Omental fat pad (tissue), 4 donors: ENCODE results near the gene CD74. TPM values are rescaled to one million over a fixed set of nuclear protein-coding genes. Genes with fewer than 3 reads are reported as not detected.

Source experiments
- ATAC-seq: fragments of 150-250 bp; one replicate; pipeline ENCODE4 v1.9.1; 2016; ENCODE audit warnings: mild to moderate bottlenecking, moderate library complexity; ENCODE audit not compliant: low FRiP score
- DNase-seq: peaks from one replicate; pipeline ENCODE4 v3.0.0-alpha.2; 2019; ENCODE audit warnings: low spot score
- CTCF ChIP-seq, 3 donors: fragments of 450-650 bp; IDR thresholded peaks; one replicate each; pipeline ENCODE4 v1.5.1; 2016 to 2017; ENCODE audit warnings: antibody characterized with exemption in 3 of 3, mild to moderate bottlenecking in 3 of 3, moderate library complexity in 2 of 3
- total RNA-seq, 4 donors: library from RNA; depleted of rRNA; stranded (reverse); fragments of >200 nt; gene quantifications; one replicate each; pipeline ENCODE4 v1.1.0, GENCODE V29; 2016

CD74 gene
- total RNA-seq, 4 donors from 2014 or later = 188 to 705 (median 639) TPM

GRCh38 chr5:150394912-150395687, 17.6 kb downstream of the CD74 start:
- DNase-seq (no peak), ATAC-seq (no peak)
- no peak for TF ChIP-seq CTCF (IDR thresholded peaks at IDR 0.05)

- ATAC-seq (no peak), DNase-seq (no peak)
- no peak for TF ChIP-seq CTCF (IDR thresholded peaks at IDR 0.05)
Measured at GRCh38 chr5:150394131-150394530, 18.6 kb downstream of the CD74 start.

- ATAC-seq = no peak
- no peak for TF ChIP-seq CTCF (IDR thresholded peaks at IDR 0.05)
- no peak for DNase-seq
Measured at GRCh38 chr5:150393096-150393645, 19.5 kb downstream of the CD74 start.

- DNase-seq (no peak), ATAC-seq (no peak)
- TF ChIP-seq CTCF (IDR thresholded peaks at IDR 0.05) = no peak
Measured at GRCh38 chr5:150392680-150393079, 20.0 kb downstream of the CD74 start.

GRCh38 chr5:150391986-150392385, 20.7 kb downstream of the CD74 start:
- no peak for ATAC-seq
- TF ChIP-seq CTCF (IDR thresholded peaks at IDR 0.05) = no peak

GRCh38 chr5:150391064-150391834, 21.5 kb downstream of the CD74 start:
- DNase-seq (no peak), ATAC-seq (no peak)
- no peak for TF ChIP-seq CTCF (IDR thresholded peaks at IDR 0.05)

More at GRCh38 chr5:150391986-150392385, 20.7 kb downstream of the CD74 start:
- DNase-seq = no peak
